A673 (cell line): Measurements from ENCODE around the gene PRRG4. TPM values are rescaled to one million over a fixed set of nuclear protein-coding genes. Genes with fewer than 3 reads are reported as not detected.
A peak's percentile ranks its signal among the peaks of the same experiment; 100 is the strongest.

ENCODE experiments used
- BruUV-seq: library from RNA; stranded (reverse); fragments of 400-500 nt; replicated peaks from 2 replicates; lab custom pipeline; 2021; lab: Mats Ljungman, UMichigan
- CTCF ChIA-PET: fragments of 300-600 bp; sonication (Branson Sonifier 250); formaldehyde crosslinking; loops from one replicate; lab custom pipeline; 2022; ENCODE audit warnings: antibody characterized with exemption; lab: Charles Lee
- POLR2A ChIA-PET: fragments of 300-600 bp; sonication (Branson Sonifier 250); formaldehyde crosslinking; loops from one replicate; lab custom pipeline; 2022; ENCODE audit warnings: antibody characterized with exemption; ENCODE audit not compliant: low non-redundant PET; lab: Charles Lee
- DNase-seq: peaks from one replicate; pipeline ENCODE4 v3.0.0-alpha.2; 2015; ENCODE audit warnings: low spot score
- H3K27ac ChIP-seq: fragments of 200-600 bp; sonication (generic); 2 replicates; pipeline ENCODE4 v1.5.1; 2016; ENCODE audit warnings: mixed run types, low read depth, mild to moderate bottlenecking, mixed read lengths, antibody characterized with exemption, low read length; ENCODE audit not compliant: poor library complexity, severe bottlenecking
- H3K27me3 ChIP-seq: fragments of 200-600 bp; sonication (generic); replicated peaks from 2 replicates; pipeline ENCODE4 v1.6.1; 2017; ENCODE audit warnings: mixed run types, low read depth, mild to moderate bottlenecking, mixed read lengths, antibody characterized with exemption, low read length; ENCODE audit not compliant: insufficient read depth, poor library complexity
- H3K36me3 ChIP-seq: fragments of 200-600 bp; sonication (generic); 2 replicates; pipeline ENCODE4 v1.6.1; 2016; ENCODE audit warnings: mixed run types, mild to moderate bottlenecking, mixed read lengths, antibody characterized with exemption, low read length; ENCODE audit not compliant: insufficient read depth, poor library complexity, severe bottlenecking
- H3K4me1 ChIP-seq: fragments of 200-600 bp; sonication (generic); 2 replicates; pipeline ENCODE4 v1.6.1; 2017; ENCODE audit warnings: mixed run types, mild to moderate bottlenecking, mixed read lengths, antibody characterized with exemption, low read length; ENCODE audit not compliant: insufficient read depth, poor library complexity, severe bottlenecking
- H3K4me3 ChIP-seq: fragments of 200-600 bp; sonication (generic); 2 replicates; pipeline ENCODE4 v1.5.1; 2016; ENCODE audit warnings: low read depth, mixed run types, mild to moderate bottlenecking, mixed read lengths, low read length; ENCODE audit not compliant: poor library complexity, severe bottlenecking
- H3K9me3 ChIP-seq: fragments of 200-600 bp; sonication (generic); 2 replicates; pipeline ENCODE4 v1.6.1; 2016; ENCODE audit warnings: mixed run types, low read depth, mild to moderate bottlenecking, mixed read lengths, antibody characterized with exemption, low read length; ENCODE audit not compliant: poor library complexity, severe bottlenecking
- EZH2 ChIP-seq: fragments of 200-600 bp; sonication (generic); IDR thresholded peaks from 2 replicates; pipeline ENCODE4 v1.6.1; 2017; ENCODE audit warnings: borderline replicate concordance, low read depth, mild to moderate bottlenecking, mixed read lengths, antibody characterized with exemption, low read length; ENCODE audit not compliant: poor library complexity, severe bottlenecking
- intact Hi-C: fragments of 100-400 bp; cut with micrococcal nuclease; formaldehyde crosslinking; loops from one replicate; pipeline ENCODE4 v1.10.0; 2022; ENCODE audit not compliant: unreplicated experiment
- total RNA-seq: library from RNA; stranded (reverse); gene quantifications from 2 replicates; pipeline ENCODE4 v1.2.3, GENCODE V29; 2021
- TF ChIP-seq, protein P1 (sequence below): fragments of 300-800, 200-600 bp; sonication (generic); conservative IDR thresholded peaks from 2 replicates; pipeline ENCODE4 v1.5.1; 2017; ENCODE audit warnings: low read depth, mild to moderate bottlenecking, antibody characterized with exemption, low read length, moderate library complexity, mixed read lengths

PRRG4 gene
- total RNA-seq, 1 experiment from 2014 or later = 3.8 TPM

DNA sequence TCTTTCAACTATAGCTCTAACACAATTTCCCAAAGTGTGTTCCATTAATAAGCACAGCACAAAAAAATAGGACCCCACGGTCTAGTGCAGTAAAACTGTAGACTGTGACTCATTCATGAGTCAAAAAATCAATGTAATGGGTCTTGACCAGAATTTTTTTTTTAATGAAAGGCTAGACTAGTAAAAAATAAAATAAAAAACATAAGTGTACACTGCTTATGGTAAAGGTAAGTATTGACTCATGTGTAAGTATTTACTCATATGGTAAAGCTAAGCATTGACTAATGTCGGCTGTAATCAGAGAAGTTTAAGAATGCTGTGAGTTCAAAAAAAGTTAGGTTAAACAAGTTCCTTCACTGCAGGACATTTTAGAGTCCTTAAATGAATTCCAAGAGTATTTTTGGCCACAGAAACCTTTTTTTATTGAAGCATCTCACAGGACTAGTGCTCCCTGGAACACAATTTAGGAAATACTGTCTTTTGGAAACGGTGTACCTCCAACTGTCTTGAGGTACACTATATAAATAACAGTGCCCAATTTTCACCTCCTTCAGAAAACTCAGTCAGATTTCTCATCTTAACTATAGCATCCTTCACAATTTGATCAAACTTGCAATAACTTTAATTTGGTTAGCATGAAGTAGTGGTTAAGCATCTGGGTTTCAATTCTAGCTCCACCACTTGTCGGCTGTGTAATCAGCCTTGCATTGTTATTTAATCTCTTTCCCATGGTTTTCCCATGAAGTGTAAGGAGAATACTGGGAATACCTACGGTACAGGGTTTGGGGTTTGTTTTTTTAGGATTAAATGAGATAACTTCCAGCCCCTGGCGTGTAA, 37.4 kb upstream of the PRRG4 start:
- intact Hi-C loops = loop anchor here (2.0 kb wide), 2 partner anchors 44 to 470 kb away; no protein-coding TSS in a partner anchor
- Histone ChIP-seq H3K4me1 (no peaks in the 10 kb centered on the region), H3K36me3 (no peaks in the 10 kb centered on the region), H3K27me3 (peaks cover 38% of the 10 kb centered on the region), H3K27ac (no peak overlapping the region), H3K4me3 (peak overlapping the region; percentile 13), H3K9me3 (no peaks in the 10 kb centered on the region)
- BruUV-seq = no TSS peak
- peak; percentile 70 for TF ChIP-seq EZH2
- TF ChIP-seq, protein P1, sequence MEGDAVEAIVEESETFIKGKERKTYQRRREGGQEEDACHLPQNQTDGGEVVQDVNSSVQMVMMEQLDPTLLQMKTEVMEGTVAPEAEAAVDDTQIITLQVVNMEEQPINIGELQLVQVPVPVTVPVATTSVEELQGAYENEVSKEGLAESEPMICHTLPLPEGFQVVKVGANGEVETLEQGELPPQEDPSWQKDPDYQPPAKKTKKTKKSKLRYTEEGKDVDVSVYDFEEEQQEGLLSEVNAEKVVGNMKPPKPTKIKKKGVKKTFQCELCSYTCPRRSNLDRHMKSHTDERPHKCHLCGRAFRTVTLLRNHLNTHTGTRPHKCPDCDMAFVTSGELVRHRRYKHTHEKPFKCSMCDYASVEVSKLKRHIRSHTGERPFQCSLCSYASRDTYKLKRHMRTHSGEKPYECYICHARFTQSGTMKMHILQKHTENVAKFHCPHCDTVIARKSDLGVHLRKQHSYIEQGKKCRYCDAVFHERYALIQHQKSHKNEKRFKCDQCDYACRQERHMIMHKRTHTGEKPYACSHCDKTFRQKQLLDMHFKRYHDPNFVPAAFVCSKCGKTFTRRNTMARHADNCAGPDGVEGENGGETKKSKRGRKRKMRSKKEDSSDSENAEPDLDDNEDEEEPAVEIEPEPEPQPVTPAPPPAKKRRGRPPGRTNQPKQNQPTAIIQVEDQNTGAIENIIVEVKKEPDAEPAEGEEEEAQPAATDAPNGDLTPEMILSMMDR = no peak
- POLR2A ChIA-PET = no interaction called here
- CTCF ChIA-PET = interaction anchor here (0.5 to 2.3 kb wide), 5 partner anchors 17 to 480 kb away, joined by 4 to 6 read pairs (median 4); no protein-coding TSS in a partner anchor
- DNase-seq = no peak

DNA sequence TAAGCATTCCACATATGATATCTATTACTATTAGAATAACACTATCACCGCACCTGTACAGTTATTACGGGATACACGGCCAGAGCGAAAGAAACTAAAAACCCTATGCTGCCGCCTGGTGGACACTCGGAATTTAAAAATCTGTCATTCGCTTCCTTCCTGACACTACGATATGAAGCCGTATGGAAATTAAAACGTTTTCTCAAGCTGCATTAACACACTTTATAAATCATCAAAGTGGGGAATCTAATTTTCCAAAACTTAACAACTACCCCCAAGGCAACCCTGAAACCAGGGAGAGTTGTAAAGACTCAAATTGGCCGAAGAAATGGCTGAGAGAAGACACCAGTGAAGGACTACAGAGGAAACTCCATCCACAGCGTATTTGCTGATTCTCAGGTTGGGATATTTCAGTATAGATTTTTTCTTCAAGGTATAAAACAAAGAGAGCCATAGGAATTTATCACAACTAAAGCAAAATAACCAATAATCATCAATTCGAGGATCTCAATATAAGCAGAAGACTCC, 36.7 kb upstream of the PRRG4 start:
- intact Hi-C loops = loop anchor here (1.0 to 2.0 kb wide), 4 partner anchors 44 to 470 kb away; no protein-coding TSS in a partner anchor
- TF ChIP-seq, protein P1 = peak; percentile 98
- TF ChIP-seq EZH2 = no peak
- Histone ChIP-seq H3K9me3 (no peaks in the 10 kb centered on the region), H3K36me3 (no peaks in the 10 kb centered on the region), H3K27me3 (peaks cover 36% of the 10 kb centered on the region), H3K4me3 (peak overlapping the region; percentile 13), H3K4me1 (no peaks in the 10 kb centered on the region), H3K27ac (no peak overlapping the region)
- no TSS peak for BruUV-seq
- CTCF ChIA-PET = interaction anchor here (1.1 to 2.3 kb wide), 4 partner anchors 16 to 480 kb away, joined by 4 to 6 read pairs (median 4); no protein-coding TSS in a partner anchor
- peak; percentile 84 for DNase-seq
- POLR2A ChIA-PET = no interaction called here

DNA sequence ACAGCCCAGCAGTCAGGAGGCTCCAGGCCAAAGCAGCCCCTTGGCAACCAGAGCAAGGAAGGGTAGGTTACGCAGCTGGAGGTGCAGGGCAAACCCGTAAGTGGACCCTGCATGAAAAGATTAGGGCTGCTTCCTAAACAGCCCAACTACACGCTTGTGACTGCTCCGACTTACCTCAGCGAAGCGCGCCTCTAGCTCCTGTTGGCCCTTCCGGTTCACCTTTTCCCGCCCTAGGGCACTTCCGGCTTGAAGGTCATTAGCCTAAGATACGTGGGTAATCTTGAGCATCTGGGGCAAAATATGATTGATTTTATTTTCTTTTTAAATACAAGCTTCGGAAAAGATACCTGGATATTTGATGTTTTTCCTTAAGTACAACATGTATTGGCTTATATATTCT, 35.3 kb upstream of the PRRG4 start, which contains the start of gene CCDC73:
Gene CCDC73, minus strand, starts transcription at position 224 of the 400 bp plus-strand sequence. CDS start 34,419 bp downstream, outside the sequence.
- TF ChIP-seq EZH2 = no peak
- TF ChIP-seq, protein P1 = no peak
- Histone ChIP-seq H3K4me1 (no peaks in the 10 kb centered on the region), H3K27me3 (peaks cover 29% of the 10 kb centered on the region), H3K9me3 (no peaks in the 10 kb centered on the region), H3K36me3 (no peaks in the 10 kb centered on the region), H3K27ac (no peak within 1 kb of the TSS), H3K4me3 (no peak within 1 kb of the TSS)
- ChIA-PET POLR2A (no interaction called here), CTCF (interaction anchor here (0.5 kb wide), 1 partner anchor 634 kb away, joined by 11 read pairs; no protein-coding TSS in a partner anchor)
- no peak for DNase-seq
- no TSS peak for BruUV-seq
- intact Hi-C loops = no loop called here
